Measurements from ENCODE around the gene BEND7. TPM values are rescaled to one million over a fixed set of nuclear protein-coding genes. Genes with fewer than 3 reads are reported as not detected.

Gene BEND7
- total and polyA plus RNA-seq, 2 donors (not counting 3 experiments of a cell fraction or from before 2014, with no cell fraction given): 7.3 to 31.7 TPM

GRCh38 chr10:13401142-13401541, 127.7 kb downstream of the BEND7 start:
- dilution Hi-C loops (cut with MboI; ENCODE audit: extremely low pct_ligation_motif_present, low sequenced_read_pairs): no loop called here
- no peak for TF ChIP-seq MAX (IDR thresholded peaks at IDR 0.05; ENCODE audit: insufficient read depth, insufficient read length)
- no peak for TF ChIP-seq POLR2AphosphoS5 (IDR thresholded peaks at IDR 0.05; ENCODE audit: insufficient read depth, low read depth, low read length)
- TF ChIP-seq FOS (IDR thresholded peaks at IDR 0.05; ENCODE audit: borderline replicate concordance, insufficient read depth, low read length): no peak
- no peak for TF ChIP-seq POLR2A (IDR thresholded peaks at IDR 0.05; ENCODE audit: low read depth, low read length)
- no peak for TF ChIP-seq JUN (IDR thresholded peaks at IDR 0.05; ENCODE audit: borderline replicate concordance, insufficient read depth, insufficient read length, low read depth)
- TF ChIP-seq CTCF (IDR thresholded peaks at IDR 0.05; ENCODE audit: extremely low read depth in 1 of 2, insufficient read depth in 1 of 2, low read depth in 1 of 2, low read length in 2 of 2): no peak
- CTCF ChIA-PET: no interaction called here
- Histone ChIP-seq H3K4me2 (ENCODE audit: insufficient read depth, low read length) (no peak overlapping the region), H4K20me1 (replicated peaks; ENCODE audit: control insufficient read depth, extremely low read depth, insufficient read depth, low read length) (no peaks in the 10 kb centered on the region), H2AFZ (ENCODE audit: low read depth, low read length) (no peak overlapping the region), H3K36me3 (ENCODE audit: control insufficient read depth in 2 of 2, extremely low read depth in 1 of 2, insufficient read depth in 2 of 2, low read length in 2 of 2) (no peaks in the 10 kb centered on the region), H3K9ac (replicated peaks; ENCODE audit: extremely low read depth, insufficient read depth, low read length) (no peak overlapping the region), H3K4me3 (replicated peaks in 1 of 3; ENCODE audit: insufficient read depth in 1 of 3, low read depth in 1 of 3, low read length in 3 of 3) (no peak overlapping the region), H3K79me2 (ENCODE audit: control insufficient read depth, insufficient read depth, low read length) (no peaks in the 10 kb centered on the region), H3K27ac (ENCODE audit: insufficient read depth, low read depth, low read length) (no peak overlapping the region), H3K27me3 (ENCODE audit: control insufficient read depth in 2 of 2, insufficient read depth in 2 of 2, low read length in 2 of 2) (peaks cover 0 to 7% of the 10 kb centered on the region in 2 experiments), H3K9me1 (replicated peaks; ENCODE audit: control insufficient read depth, extremely low read depth, insufficient read depth, low read length) (no peaks in the 10 kb centered on the region), H3K9me3 (replicated peaks; ENCODE audit: control insufficient read depth, insufficient read depth, low read length) (no peaks in the 10 kb centered on the region), H3K4me1 (ENCODE audit: control insufficient read depth, extremely low read depth, insufficient read depth, low read length) (no peaks in the 10 kb centered on the region)
- intact Hi-C loops (cut with micrococcal nuclease): no loop called here
- no TSS peak for BruUV-seq (replicated peaks)
- POLR2A ChIA-PET: no interaction called here
- DNase-seq (ENCODE audit: low read depth, low spot score) (no peak), FAIRE-seq (no peak)
